H1 (cell line): Measurements from ENCODE around the gene IQCH. TPM values are rescaled to one million over a fixed set of nuclear protein-coding genes. Genes with fewer than 3 reads are reported as not detected.

ENCODE experiments used
- NRF1 ChIP-seq: IDR thresholded peaks from 2 replicates; pipeline ENCODE4 v1.6.1; 2011; ENCODE audit warnings: mild to moderate bottlenecking, low read depth, low read length, improper control_type of control experiment
- TAF7 ChIP-seq: optimal IDR thresholded peaks from 2 replicates; pipeline ENCODE3; 2011; ENCODE audit warnings: low read depth, mild to moderate bottlenecking, inconsistent platforms, low read length, moderate library complexity, borderline replicate concordance
- polyA plus RNA-seq, 7 experiments: library from polyadenylated mRNA; depleted of rRNA in 3 of 7; stranded (reverse) in 5 of 7; unstranded in 2 of 7; fragments of >200 nt in 5 of 7; fragments of 200-250 nt in 2 of 7; gene quantifications; 1 replicate in 5 of 7; 2 replicates in 1 of 7; 4 replicates in 1 of 7; pipeline versions ENCODE4 v1.2.1 to v1.2.3, GENCODE V29; 2011 to 2013; ENCODE audit warnings: missing spikeins in 2 of 7, mixed read lengths in 2 of 7
- total RNA-seq: library from RNA; stranded (reverse); fragmentation: NEBNext Ultra II Directional; extraction: Animal tissue kit (Norgen Biotek cat#: 25700); gene quantifications from 2 replicates; pipeline ENCODE4 v1.2.1, GENCODE V29; 2021
- TF ChIP-seq, protein P1 (sequence below): fragments of 300-600 bp; sonication (generic); IDR thresholded peaks from 2 replicates; pipeline ENCODE4 v1.7.1; 2012; ENCODE audit warnings: low read length, moderate library complexity, mild to moderate bottlenecking, inconsistent platforms; ENCODE audit not compliant: insufficient replicate concordance

Gene IQCH
- total and polyA plus RNA-seq, 2 of the 8 experiments (the other 6 are each of a cell fraction or from before 2014, with no cell fraction given) = 0.60 to 1.9 TPM

DNA sequence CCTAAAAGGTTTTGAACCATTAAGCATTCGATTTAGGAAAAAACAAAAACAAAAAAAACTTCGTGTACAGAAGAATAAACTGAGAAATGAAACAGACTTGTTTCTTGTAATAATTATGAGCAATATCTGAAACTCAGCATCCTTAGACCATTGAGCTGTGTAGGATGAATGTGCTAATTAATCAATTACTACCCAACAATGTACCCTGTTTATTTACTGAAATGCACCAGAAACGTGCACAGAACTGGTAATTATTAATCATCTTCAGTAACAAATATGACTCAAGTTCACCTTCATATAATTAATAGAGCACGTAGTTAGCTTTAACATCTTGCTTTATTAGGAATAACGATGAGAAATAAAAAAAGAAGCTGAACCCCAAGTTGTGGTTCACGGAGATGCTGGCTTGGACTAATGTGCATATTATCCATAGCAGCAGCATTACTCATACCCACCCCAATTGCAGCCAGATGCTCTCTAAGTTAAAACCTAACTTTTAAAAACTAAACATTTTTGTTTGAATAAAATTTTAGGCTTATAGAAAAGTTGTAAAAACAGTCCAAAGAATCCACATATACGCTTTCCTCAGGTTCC lies 256.1 kb downstream of the IQCH start (continued):
- TF ChIP-seq, protein P1, sequence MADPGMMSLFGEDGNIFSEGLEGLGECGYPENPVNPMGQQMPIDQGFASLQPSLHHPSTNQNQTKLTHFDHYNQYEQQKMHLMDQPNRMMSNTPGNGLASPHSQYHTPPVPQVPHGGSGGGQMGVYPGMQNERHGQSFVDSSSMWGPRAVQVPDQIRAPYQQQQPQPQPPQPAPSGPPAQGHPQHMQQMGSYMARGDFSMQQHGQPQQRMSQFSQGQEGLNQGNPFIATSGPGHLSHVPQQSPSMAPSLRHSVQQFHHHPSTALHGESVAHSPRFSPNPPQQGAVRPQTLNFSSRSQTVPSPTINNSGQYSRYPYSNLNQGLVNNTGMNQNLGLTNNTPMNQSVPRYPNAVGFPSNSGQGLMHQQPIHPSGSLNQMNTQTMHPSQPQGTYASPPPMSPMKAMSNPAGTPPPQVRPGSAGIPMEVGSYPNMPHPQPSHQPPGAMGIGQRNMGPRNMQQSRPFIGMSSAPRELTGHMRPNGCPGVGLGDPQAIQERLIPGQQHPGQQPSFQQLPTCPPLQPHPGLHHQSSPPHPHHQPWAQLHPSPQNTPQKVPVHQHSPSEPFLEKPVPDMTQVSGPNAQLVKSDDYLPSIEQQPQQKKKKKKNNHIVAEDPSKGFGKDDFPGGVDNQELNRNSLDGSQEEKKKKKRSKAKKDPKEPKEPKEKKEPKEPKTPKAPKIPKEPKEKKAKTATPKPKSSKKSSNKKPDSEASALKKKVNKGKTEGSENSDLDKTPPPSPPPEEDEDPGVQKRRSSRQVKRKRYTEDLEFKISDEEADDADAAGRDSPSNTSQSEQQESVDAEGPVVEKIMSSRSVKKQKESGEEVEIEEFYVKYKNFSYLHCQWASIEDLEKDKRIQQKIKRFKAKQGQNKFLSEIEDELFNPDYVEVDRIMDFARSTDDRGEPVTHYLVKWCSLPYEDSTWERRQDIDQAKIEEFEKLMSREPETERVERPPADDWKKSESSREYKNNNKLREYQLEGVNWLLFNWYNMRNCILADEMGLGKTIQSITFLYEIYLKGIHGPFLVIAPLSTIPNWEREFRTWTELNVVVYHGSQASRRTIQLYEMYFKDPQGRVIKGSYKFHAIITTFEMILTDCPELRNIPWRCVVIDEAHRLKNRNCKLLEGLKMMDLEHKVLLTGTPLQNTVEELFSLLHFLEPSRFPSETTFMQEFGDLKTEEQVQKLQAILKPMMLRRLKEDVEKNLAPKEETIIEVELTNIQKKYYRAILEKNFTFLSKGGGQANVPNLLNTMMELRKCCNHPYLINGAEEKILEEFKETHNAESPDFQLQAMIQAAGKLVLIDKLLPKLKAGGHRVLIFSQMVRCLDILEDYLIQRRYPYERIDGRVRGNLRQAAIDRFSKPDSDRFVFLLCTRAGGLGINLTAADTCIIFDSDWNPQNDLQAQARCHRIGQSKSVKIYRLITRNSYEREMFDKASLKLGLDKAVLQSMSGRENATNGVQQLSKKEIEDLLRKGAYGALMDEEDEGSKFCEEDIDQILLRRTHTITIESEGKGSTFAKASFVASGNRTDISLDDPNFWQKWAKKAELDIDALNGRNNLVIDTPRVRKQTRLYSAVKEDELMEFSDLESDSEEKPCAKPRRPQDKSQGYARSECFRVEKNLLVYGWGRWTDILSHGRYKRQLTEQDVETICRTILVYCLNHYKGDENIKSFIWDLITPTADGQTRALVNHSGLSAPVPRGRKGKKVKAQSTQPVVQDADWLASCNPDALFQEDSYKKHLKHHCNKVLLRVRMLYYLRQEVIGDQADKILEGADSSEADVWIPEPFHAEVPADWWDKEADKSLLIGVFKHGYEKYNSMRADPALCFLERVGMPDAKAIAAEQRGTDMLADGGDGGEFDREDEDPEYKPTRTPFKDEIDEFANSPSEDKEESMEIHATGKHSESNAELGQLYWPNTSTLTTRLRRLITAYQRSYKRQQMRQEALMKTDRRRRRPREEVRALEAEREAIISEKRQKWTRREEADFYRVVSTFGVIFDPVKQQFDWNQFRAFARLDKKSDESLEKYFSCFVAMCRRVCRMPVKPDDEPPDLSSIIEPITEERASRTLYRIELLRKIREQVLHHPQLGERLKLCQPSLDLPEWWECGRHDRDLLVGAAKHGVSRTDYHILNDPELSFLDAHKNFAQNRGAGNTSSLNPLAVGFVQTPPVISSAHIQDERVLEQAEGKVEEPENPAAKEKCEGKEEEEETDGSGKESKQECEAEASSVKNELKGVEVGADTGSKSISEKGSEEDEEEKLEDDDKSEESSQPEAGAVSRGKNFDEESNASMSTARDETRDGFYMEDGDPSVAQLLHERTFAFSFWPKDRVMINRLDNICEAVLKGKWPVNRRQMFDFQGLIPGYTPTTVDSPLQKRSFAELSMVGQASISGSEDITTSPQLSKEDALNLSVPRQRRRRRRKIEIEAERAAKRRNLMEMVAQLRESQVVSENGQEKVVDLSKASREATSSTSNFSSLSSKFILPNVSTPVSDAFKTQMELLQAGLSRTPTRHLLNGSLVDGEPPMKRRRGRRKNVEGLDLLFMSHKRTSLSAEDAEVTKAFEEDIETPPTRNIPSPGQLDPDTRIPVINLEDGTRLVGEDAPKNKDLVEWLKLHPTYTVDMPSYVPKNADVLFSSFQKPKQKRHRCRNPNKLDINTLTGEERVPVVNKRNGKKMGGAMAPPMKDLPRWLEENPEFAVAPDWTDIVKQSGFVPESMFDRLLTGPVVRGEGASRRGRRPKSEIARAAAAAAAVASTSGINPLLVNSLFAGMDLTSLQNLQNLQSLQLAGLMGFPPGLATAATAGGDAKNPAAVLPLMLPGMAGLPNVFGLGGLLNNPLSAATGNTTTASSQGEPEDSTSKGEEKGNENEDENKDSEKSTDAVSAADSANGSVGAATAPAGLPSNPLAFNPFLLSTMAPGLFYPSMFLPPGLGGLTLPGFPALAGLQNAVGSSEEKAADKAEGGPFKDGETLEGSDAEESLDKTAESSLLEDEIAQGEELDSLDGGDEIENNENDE = no peak
- TF ChIP-seq NRF1 (no peak), TAF7 (no peak)
